K562 (cell line): ENCODE results near the gene LSS. TPM values are rescaled to one million over a fixed set of nuclear protein-coding genes. Genes with fewer than 3 reads are reported as not detected.
A peak's percentile ranks its signal among the peaks of the same experiment; 100 is the strongest.

ENCODE experiments used
- ATAC-seq: fragments of 200-7000 bp; cut with Tn5 transposase; 3 replicates; pipeline ENCODE4 v1.9.1; 2020; ENCODE audit warnings: moderate library complexity
- BruUV-seq: library from RNA; stranded (reverse); fragments of 400-500 nt; replicated peaks from 2 replicates; lab custom pipeline; 2021; lab: Mats Ljungman, UMichigan
- CTCF ChIA-PET: fragments of 300-600 bp; formaldehyde crosslinking; extraction: SDS; loops from one replicate; lab custom pipeline; 2021; ENCODE audit warnings: low intra/inter-chr PET ratio; lab: Yijun Ruan, JAX
- POLR2A ChIA-PET: fragments of 300-600, 350-650 bp; sonication (Branson Sonifier 250); formaldehyde crosslinking; extraction: SDS; loops from one replicate; lab custom pipeline; 2021; ENCODE audit warnings: antibody characterized with exemption, inconsistent platforms; lab: Yijun Ruan, JAX
- DNase-seq, 4 experiments: peaks; one replicate each; pipeline versions ENCODE4 v3.0.0 to v3.0.0-alpha.2; 2011 to 2018; ENCODE audit warnings: low spot score in 3 of 4, mixed read lengths in 3 of 4; ENCODE audit errors: extremely low read depth in 1 of 4
- FAIRE-seq: peaks from 2 replicates; lab custom pipeline; 2011; peaks lifted over from hg19 to GRCh38; lab: Jason Lieb, UNC
- H2AFZ ChIP-seq: 2 replicates; pipeline ENCODE4 v1.6.0; 2011; ENCODE audit warnings: low read depth, low read length, control low read depth, inconsistent platforms
- H3K27ac ChIP-seq: fragments of 200-600 bp; 3 replicates; pipeline ENCODE4 v1.8.0; 2011; ENCODE audit warnings: low read depth, mild to moderate bottlenecking, control low read depth, inconsistent platforms, low read length, moderate library complexity, mixed read lengths; ENCODE audit errors: extremely low read depth
- H3K27me3 ChIP-seq, 2 experiments: fragments of 300-600 bp in 1 of 2; 2 replicates in 1 of 2; 3 replicates in 1 of 2; pipeline versions ENCODE4 v1.6.0 to v1.8.0; 2011; ENCODE audit warnings: inconsistent platforms in 2 of 2, low read length in 2 of 2, mild to moderate bottlenecking in 1 of 2, mixed read lengths in 1 of 2, moderate library complexity in 1 of 2; ENCODE audit not compliant: control insufficient read depth in 2 of 2, insufficient read depth in 2 of 2
- H3K36me3 ChIP-seq: fragments of 300-600 bp; 3 replicates; pipeline ENCODE4 v1.8.0; 2011; ENCODE audit warnings: mild to moderate bottlenecking, low read length, inconsistent platforms; ENCODE audit not compliant: control insufficient read depth, insufficient read depth
- H3K4me1 ChIP-seq, 2 experiments: fragments of 200-600 bp in 1 of 2; replicated peaks in 1 of 2; 2 replicates in 1 of 2; 3 replicates in 1 of 2; pipeline versions ENCODE4 v1.5.1 to v1.8.0; 2011; ENCODE audit warnings: inconsistent platforms in 2 of 2, low read length in 2 of 2, mild to moderate bottlenecking in 1 of 2, mixed read lengths in 1 of 2, moderate library complexity in 1 of 2; ENCODE audit not compliant: control insufficient read depth in 2 of 2, insufficient read depth in 2 of 2
- H3K4me2 ChIP-seq: 2 replicates; pipeline ENCODE4 v1.6.1; 2011; ENCODE audit warnings: low read length, control low read depth, inconsistent platforms, mixed read lengths; ENCODE audit not compliant: insufficient read depth
- H3K4me3 ChIP-seq: fragments of 200-600 bp; sonication (generic), shearing (Covaris generic); 2 replicates; pipeline ENCODE4 v1.5.1; 2016; ENCODE audit warnings: control low read depth, inconsistent platforms
- H3K79me2 ChIP-seq: fragments of 200-600 bp; 3 replicates; pipeline ENCODE4 v1.8.0; 2011; ENCODE audit warnings: low read length, inconsistent platforms; ENCODE audit not compliant: control insufficient read depth, insufficient read depth
- H3K9ac ChIP-seq, 2 experiments: 2 replicates each; pipeline versions ENCODE4 v1.6.0 to v1.6.1; 2011; ENCODE audit warnings: low read depth in 2 of 2, low read length in 2 of 2, control low read depth in 1 of 2, inconsistent platforms in 1 of 2, mild to moderate bottlenecking in 1 of 2, mixed read lengths in 1 of 2; ENCODE audit not compliant: insufficient read depth in 1 of 2
- H3K9me1 ChIP-seq: one replicate; pipeline ENCODE4 v1.6.0; 2011; ENCODE audit warnings: inconsistent platforms, mild to moderate bottlenecking, low read length, moderate library complexity; ENCODE audit not compliant: control insufficient read depth, insufficient read depth
- H3K9me3 ChIP-seq: replicated peaks from 2 replicates; pipeline ENCODE4 v1.5.1; 2011; ENCODE audit warnings: low read depth, low read length, inconsistent platforms; ENCODE audit not compliant: control insufficient read depth, insufficient read depth
- H4K20me1 ChIP-seq: replicated peaks from 2 replicates; pipeline ENCODE4 v1.6.1; 2011; ENCODE audit warnings: low read length, inconsistent platforms, mixed read lengths; ENCODE audit not compliant: control insufficient read depth, insufficient read depth
- ARID4B ChIP-seq: sonication (generic); formaldehyde crosslinking; IDR thresholded peaks from 2 replicates; pipeline ENCODE4 v1.8.0; 2022; ENCODE audit warnings: mild to moderate bottlenecking, missing genetic modification reagents
- KAT7 ChIP-seq: sonication (generic); formaldehyde crosslinking; IDR thresholded peaks from 2 replicates; pipeline ENCODE4 v1.8.0; 2022; ENCODE audit warnings: missing genetic modification reagents, mild to moderate bottlenecking, borderline replicate concordance
- MTA3 ChIP-seq: fragments of 450-650 bp; formaldehyde crosslinking; IDR thresholded peaks from 2 replicates; pipeline ENCODE4 v1.6.1; 2017; ENCODE audit warnings: mild to moderate bottlenecking, borderline replicate concordance
- ZBTB5 ChIP-seq: fragments of 450-650 bp; IDR thresholded peaks from 2 replicates; pipeline ENCODE4 v1.6.1; 2017; ENCODE audit warnings: antibody characterized with exemption
- ZBTB7A ChIP-seq: IDR thresholded peaks from 2 replicates; pipeline ENCODE4 v1.6.1; 2011; ENCODE audit warnings: low read depth, mild to moderate bottlenecking, low read length, moderate library complexity, borderline replicate concordance; ENCODE audit not compliant: control insufficient read depth
- ZNF699 ChIP-seq: fragments of 250-450 bp; sonication (Bioruptor Pico); IDR thresholded peaks from 2 replicates; pipeline ENCODE4 v1.8.0; 2021; ENCODE audit warnings: mild to moderate bottlenecking, moderate library complexity; ENCODE audit not compliant: insufficient replicate concordance
- WGBS: fragments of 100-300 bp; shearing (Covaris generic); methylation state at CpG from one replicate; pipeline ENCODE4 v1.1.6; 2016; ENCODE audit warnings: low coverage, mixed read lengths; ENCODE audit not compliant: insufficient coverage; ENCODE audit errors: missing lambda C conversion rate; 5-methylcytosine and 5-hydroxymethylcytosine counted together
- in situ Hi-C: fragments of 300-500 bp; cut with MboI; formaldehyde crosslinking; loops from 4 replicates; pipeline ENCODE4 v1.15.0; 2018; ENCODE audit warnings: inconsistent platforms, mixed read lengths
- intact Hi-C: fragments of 100-400 bp; cut with micrococcal nuclease; formaldehyde crosslinking; loops from 2 replicates; pipeline ENCODE4 v1.14.2; 2022
- polyA plus RNA-seq, 8 experiments: library from polyadenylated mRNA; depleted of rRNA in 4 of 8; stranded (reverse) in 5 of 8; unstranded in 3 of 8; fragments of >200 nt; fragmentation: Nextera tagmentation in 2 of 8; fragmentation: Illumina TruSeq in 1 of 8; extraction: Ambion mirVana in 2 of 8; extraction: Trizol in 1 of 8; gene quantifications; 2 replicates each; pipeline versions ENCODE4 v1.2.1 to v1.2.3, GENCODE V29; 2011 to 2014; ENCODE audit warnings: inconsistent platforms in 1 of 8, missing spikeins in 1 of 8
- total RNA-seq, 7 experiments: library from RNA; depleted of rRNA in 6 of 7; stranded (reverse); fragments of >200 nt in 6 of 7; fragmentation: Illumina TruSeq in 2 of 7; extraction: Trizol in 2 of 7; gene quantifications; 2 replicates each; pipeline versions ENCODE4 v1.2.1 to v1.2.3, GENCODE V29; 2011 to 2021; ENCODE audit warnings: low replicate concordance in 1 of 7
- TF ChIP-seq, protein P1 (sequence below): sonication (generic); formaldehyde crosslinking; IDR thresholded peaks from 2 replicates; pipeline ENCODE4 v1.8.0; 2023; ENCODE audit warnings: missing genetic modification reagents, mild to moderate bottlenecking, borderline replicate concordance

LSS gene
- total and polyA plus RNA-seq, 9 of the 15 experiments (the other 6 are each of a cell fraction or from before 2014, with no cell fraction given), result 2.2 to 89.5 (median 37.4) TPM

DNA sequence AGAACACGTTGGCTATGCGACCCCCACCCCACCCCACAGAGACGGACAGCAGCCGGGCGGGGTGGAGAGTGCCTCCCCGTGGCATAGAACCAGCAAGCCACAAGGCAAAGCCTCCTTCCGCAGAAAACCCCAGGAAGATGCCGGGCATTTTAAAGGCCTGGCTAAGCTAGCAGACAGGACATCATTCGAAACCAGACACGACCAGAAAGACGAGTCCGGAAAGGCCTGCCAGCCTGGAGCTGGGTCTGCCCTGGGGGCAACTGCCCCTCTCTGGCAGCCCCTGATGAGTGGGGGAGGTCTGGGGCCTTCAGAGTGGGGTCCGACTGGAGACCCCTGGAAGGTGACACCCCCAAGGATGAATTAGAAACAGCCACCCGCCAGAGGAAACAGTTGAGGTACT lies 81.7 kb downstream of the LSS start:
- no peaks in the 10 kb centered on the region for H3K27me3 ChIP-seq
- no TSS peak for BruUV-seq
- 57% methylated on average over 14 of the region's 14 CpGs for WGBS
- H3K4me1 ChIP-seq, result peaks cover 5 to 60% of the 10 kb centered on the region in 2 experiments; a peak in 4 of 5 replicates
- H3K9ac ChIP-seq, result peak overlapping the region in 1 of 2 experiments; percentile 63; a peak in 2 of 4 replicates
- POLR2A ChIA-PET, result no interaction called here
- TF ChIP-seq KAT7 (CRISPR knock-in tag), result no peak
- TF ChIP-seq, protein P1, sequence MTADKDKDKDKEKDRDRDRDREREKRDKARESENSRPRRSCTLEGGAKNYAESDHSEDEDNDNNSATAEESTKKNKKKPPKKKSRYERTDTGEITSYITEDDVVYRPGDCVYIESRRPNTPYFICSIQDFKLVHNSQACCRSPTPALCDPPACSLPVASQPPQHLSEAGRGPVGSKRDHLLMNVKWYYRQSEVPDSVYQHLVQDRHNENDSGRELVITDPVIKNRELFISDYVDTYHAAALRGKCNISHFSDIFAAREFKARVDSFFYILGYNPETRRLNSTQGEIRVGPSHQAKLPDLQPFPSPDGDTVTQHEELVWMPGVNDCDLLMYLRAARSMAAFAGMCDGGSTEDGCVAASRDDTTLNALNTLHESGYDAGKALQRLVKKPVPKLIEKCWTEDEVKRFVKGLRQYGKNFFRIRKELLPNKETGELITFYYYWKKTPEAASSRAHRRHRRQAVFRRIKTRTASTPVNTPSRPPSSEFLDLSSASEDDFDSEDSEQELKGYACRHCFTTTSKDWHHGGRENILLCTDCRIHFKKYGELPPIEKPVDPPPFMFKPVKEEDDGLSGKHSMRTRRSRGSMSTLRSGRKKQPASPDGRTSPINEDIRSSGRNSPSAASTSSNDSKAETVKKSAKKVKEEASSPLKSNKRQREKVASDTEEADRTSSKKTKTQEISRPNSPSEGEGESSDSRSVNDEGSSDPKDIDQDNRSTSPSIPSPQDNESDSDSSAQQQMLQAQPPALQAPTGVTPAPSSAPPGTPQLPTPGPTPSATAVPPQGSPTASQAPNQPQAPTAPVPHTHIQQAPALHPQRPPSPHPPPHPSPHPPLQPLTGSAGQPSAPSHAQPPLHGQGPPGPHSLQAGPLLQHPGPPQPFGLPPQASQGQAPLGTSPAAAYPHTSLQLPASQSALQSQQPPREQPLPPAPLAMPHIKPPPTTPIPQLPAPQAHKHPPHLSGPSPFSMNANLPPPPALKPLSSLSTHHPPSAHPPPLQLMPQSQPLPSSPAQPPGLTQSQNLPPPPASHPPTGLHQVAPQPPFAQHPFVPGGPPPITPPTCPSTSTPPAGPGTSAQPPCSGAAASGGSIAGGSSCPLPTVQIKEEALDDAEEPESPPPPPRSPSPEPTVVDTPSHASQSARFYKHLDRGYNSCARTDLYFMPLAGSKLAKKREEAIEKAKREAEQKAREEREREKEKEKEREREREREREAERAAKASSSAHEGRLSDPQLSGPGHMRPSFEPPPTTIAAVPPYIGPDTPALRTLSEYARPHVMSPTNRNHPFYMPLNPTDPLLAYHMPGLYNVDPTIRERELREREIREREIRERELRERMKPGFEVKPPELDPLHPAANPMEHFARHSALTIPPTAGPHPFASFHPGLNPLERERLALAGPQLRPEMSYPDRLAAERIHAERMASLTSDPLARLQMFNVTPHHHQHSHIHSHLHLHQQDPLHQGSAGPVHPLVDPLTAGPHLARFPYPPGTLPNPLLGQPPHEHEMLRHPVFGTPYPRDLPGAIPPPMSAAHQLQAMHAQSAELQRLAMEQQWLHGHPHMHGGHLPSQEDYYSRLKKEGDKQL, result no peak
- TF ChIP-seq ARID4B (CRISPR knock-in tag), result no peak
- no peak for TF ChIP-seq MTA3
- TF ChIP-seq ZBTB5, result no peak
- TF ChIP-seq ZBTB7A, result peak; percentile 49; the same call in 1 of the 2 replicates
- no peak for TF ChIP-seq ZNF699 (CRISPR knock-in tag)
- no peaks in the 10 kb centered on the region for H3K9me1 ChIP-seq
- in situ Hi-C loops, result no loop called here
- H3K4me2 ChIP-seq, result no peak overlapping the region
- CTCF ChIA-PET, result interaction anchor here (0.6 to 1.6 kb wide), 2 partner anchors 62 to 139 kb away, joined by 3 to 9 read pairs; partner anchors contain the start of genes MCM3AP and YBEY
- DNase-seq (no peak), ATAC-seq (no peak), FAIRE-seq (no peak)
- H3K79me2 ChIP-seq, result no peaks in the 10 kb centered on the region
- no peak overlapping the region for H3K27ac ChIP-seq
- peaks cover 3% of the 10 kb centered on the region; the same call in 1 of the 2 replicates for H3K9me3 ChIP-seq
- no peak overlapping the region for H2AFZ ChIP-seq
- no peaks in the 10 kb centered on the region for H4K20me1 ChIP-seq
- H3K36me3 ChIP-seq, result no peaks in the 10 kb centered on the region
- intact Hi-C loops, result loop anchor here (10.0 kb wide), 2 partner anchors 138 to 318 kb away; partner anchors contain the start of genes MCM3AP and YBEY
- H3K4me3 ChIP-seq, result no peak overlapping the region
